KMS-11 (cell line): Measurements from ENCODE around the gene BPIFA3.

Experiments
- H2AFZ ChIP-seq: fragments of 200-600 bp; sonication (generic); 2 replicates; pipeline ENCODE4 v1.6.1; 2016; ENCODE audit warnings: antibody characterized with exemption, mixed run types, low read depth
- H3K27ac ChIP-seq: fragments of 200-600 bp; sonication (generic); 2 replicates; pipeline ENCODE4 v1.6.1; 2016; ENCODE audit warnings: mild to moderate bottlenecking, mixed run types
- H3K27me3 ChIP-seq: fragments of 200-600 bp; sonication (generic); 2 replicates; pipeline ENCODE4 v1.6.1; 2017; ENCODE audit warnings: mild to moderate bottlenecking, low read depth, mixed run types, moderate library complexity; ENCODE audit not compliant: insufficient read depth
- H3K36me3 ChIP-seq: fragments of 200-600 bp; sonication (generic); 2 replicates; pipeline ENCODE4 v1.6.1; 2017; ENCODE audit warnings: mild to moderate bottlenecking, mixed run types; ENCODE audit not compliant: insufficient read depth
- H3K4me1 ChIP-seq: fragments of 200-600 bp; sonication (generic); 2 replicates; pipeline ENCODE4 v1.6.1; 2016; ENCODE audit warnings: mild to moderate bottlenecking, low read depth, mixed run types; ENCODE audit not compliant: poor library complexity, severe bottlenecking
- H3K4me2 ChIP-seq: fragments of 200-600 bp; sonication (generic); 2 replicates; pipeline ENCODE4 v1.7.0; 2016; ENCODE audit warnings: mild to moderate bottlenecking, mixed run types
- H3K4me3 ChIP-seq: fragments of 200-600 bp; sonication (generic); IDR thresholded peaks from 2 replicates; pipeline ENCODE4 v1.6.1; 2017; ENCODE audit warnings: low read depth, low read length, mixed read lengths; ENCODE audit not compliant: insufficient read depth
- H3K79me2 ChIP-seq: fragments of 200-600 bp; sonication (generic); 2 replicates; pipeline ENCODE4 v1.6.1; 2016; ENCODE audit warnings: low read depth, mixed run types; ENCODE audit not compliant: insufficient read depth
- H3K9ac ChIP-seq: fragments of 200-600 bp; sonication (generic); 2 replicates; pipeline ENCODE4 v1.6.1; 2016; ENCODE audit warnings: mild to moderate bottlenecking, mixed run types
- H4K20me1 ChIP-seq: fragments of 200-600 bp; sonication (generic); 2 replicates; pipeline ENCODE4 v1.6.1; 2016; ENCODE audit warnings: mild to moderate bottlenecking, mixed run types; ENCODE audit not compliant: insufficient read depth
- CTCF ChIP-seq: fragments of 200-600 bp; sonication (generic); conservative IDR thresholded peaks from 2 replicates; pipeline ENCODE4 v1.6.1; 2017; ENCODE audit warnings: low read depth, mild to moderate bottlenecking, antibody characterized with exemption, low read length, moderate library complexity, mixed read lengths

Gene BPIFA3

GRCh38 chr20:33257237-33257636 lies 40.1 kb downstream of the BPIFA3 start:
- no peaks in the 10 kb centered on the region for H3K36me3 ChIP-seq
- no peak for TF ChIP-seq CTCF
- H3K27me3 ChIP-seq = no peaks in the 10 kb centered on the region
- no peaks in the 10 kb centered on the region for H4K20me1 ChIP-seq
- no peak overlapping the region for H3K27ac ChIP-seq
- H3K4me3 ChIP-seq = no peak overlapping the region
- no peak overlapping the region for H2AFZ ChIP-seq
- no peaks in the 10 kb centered on the region for H3K79me2 ChIP-seq
- no peak overlapping the region for H3K4me2 ChIP-seq
- no peaks in the 10 kb centered on the region for H3K4me1 ChIP-seq
- H3K9ac ChIP-seq = no peak overlapping the region

- no peak for TF ChIP-seq CTCF
- Histone ChIP-seq H3K4me2 (no peak overlapping the region), H2AFZ (no peak overlapping the region), H4K20me1 (no peaks in the 10 kb centered on the region), H3K36me3 (no peaks in the 10 kb centered on the region), H3K27ac (no peak overlapping the region), H3K4me1 (no peaks in the 10 kb centered on the region), H3K79me2 (no peaks in the 10 kb centered on the region), H3K27me3 (no peaks in the 10 kb centered on the region), H3K4me3 (no peak overlapping the region), H3K9ac (no peak overlapping the region)
These were observed 42.2 kb downstream of the BPIFA3 start for GRCh38 chr20:33259371-33259770.

GRCh38 chr20:33261465-33261864 lies 44.3 kb downstream of the BPIFA3 start:
- H3K4me2 ChIP-seq = no peak overlapping the region
- no peak overlapping the region for H3K27ac ChIP-seq
- no peaks in the 10 kb centered on the region for H3K36me3 ChIP-seq
- no peaks in the 10 kb centered on the region for H3K79me2 ChIP-seq
- H3K9ac ChIP-seq = no peak overlapping the region
- no peaks in the 10 kb centered on the region for H3K27me3 ChIP-seq
- no peak for TF ChIP-seq CTCF
- no peaks in the 10 kb centered on the region for H3K4me1 ChIP-seq
- H2AFZ ChIP-seq = no peak overlapping the region
- no peaks in the 10 kb centered on the region for H4K20me1 ChIP-seq
- no peak overlapping the region for H3K4me3 ChIP-seq

DNA sequence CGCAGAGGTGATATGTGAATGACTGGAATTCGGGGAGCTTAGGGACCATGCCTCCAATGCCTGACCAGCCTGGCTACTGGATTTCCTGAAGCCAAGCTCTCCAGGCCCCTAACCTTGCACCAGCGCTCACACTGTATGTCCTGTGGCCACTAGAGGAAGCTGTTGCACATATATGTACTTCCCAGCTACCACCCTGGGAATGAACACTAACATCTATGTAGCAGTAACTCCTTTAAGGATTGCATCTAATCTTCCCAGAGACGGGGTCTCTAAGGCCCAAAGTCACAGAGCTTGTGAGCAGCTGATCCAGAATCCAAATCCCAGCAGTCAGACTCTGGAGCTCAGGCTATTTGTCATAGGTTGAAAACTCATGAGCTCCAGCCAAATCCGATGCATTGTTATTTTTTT lies 45.5 kb downstream of the BPIFA3 start:
- Histone ChIP-seq H3K36me3 (no peaks in the 10 kb centered on the region), H3K79me2 (no peaks in the 10 kb centered on the region), H4K20me1 (no peaks in the 10 kb centered on the region), H3K27ac (no peak overlapping the region), H2AFZ (no peak overlapping the region), H3K4me1 (no peaks in the 10 kb centered on the region), H3K4me2 (no peak overlapping the region), H3K27me3 (no peaks in the 10 kb centered on the region), H3K4me3 (no peak overlapping the region), H3K9ac (no peak overlapping the region)
- 0 out of 2 replicates have a peak, but pooled peaks have one; percentile 16 for TF ChIP-seq CTCF
